Activated T-helper 2 cell treated with anti-CD3 and anti-CD28 coated beads, Interferon-gamma antibody, Interleukin-2, Interleukin-4, amounts not matched to agents 10 μg/mL and 5 μg/mL and 100 μg/mL, durations not matched to agents 14 hours and 24 hours and 36 hours (primary cell): ENCODE results near the gene ZBTB26. TPM values are rescaled to one million over a fixed set of nuclear protein-coding genes. Genes with fewer than 3 reads are reported as not detected.

Source experiments
- total RNA-seq: library from RNA; stranded (reverse); gene quantifications from 2 replicates; pipeline ENCODE4 v1.2.3, GENCODE V29; 2022

ZBTB26 gene
- total RNA-seq, 1 donor from 2014 or later, result 7.4 TPM

Other genes starting within 250 kb of the ZBTB26 start
- not detected in 2 replicates for gene OR1L4, start 207.5 kb downstream of the ZBTB26 start, total RNA-seq
- not detected in 2 replicates for gene OR1L6, start 189.2 kb downstream of the ZBTB26 start, total RNA-seq
- not detected in 2 replicates for gene OR5C1, start 142.6 kb downstream of the ZBTB26 start, total RNA-seq
- not detected in 2 replicates for gene OR1K1, start 131.4 kb downstream of the ZBTB26 start, total RNA-seq
- 20.4 and 22.6 TPM in 2 replicates for gene PDCL, start 102.9 kb downstream of the ZBTB26 start, total RNA-seq
- 37.0 and 38.3 TPM in 2 replicates for gene RC3H2, start 26.2 kb downstream of the ZBTB26 start, total RNA-seq
- 10.1 and 10.9 TPM in 2 replicates for gene ZBTB6, start 18.2 kb downstream of the ZBTB26 start, total RNA-seq
- 26.5 and 29.2 TPM in 2 replicates for gene RABGAP1, start 9.5 kb upstream of the ZBTB26 start, total RNA-seq
- 0.59 and 1.0 TPM in 2 replicates for gene GPR21, start 102.2 kb upstream of the ZBTB26 start, total RNA-seq